WI38 (cell line): ENCODE data around the gene FSTL4.

Experiments used
- H3K4me3 ChIP-seq: 2 replicates; pipeline ENCODE4 v1.5.1; 2011; ENCODE audit warnings: low read depth, mild to moderate bottlenecking, control low read depth, low read length
- CTCF ChIP-seq: IDR thresholded peaks from 2 replicates; pipeline ENCODE4 v1.5.1; 2012; ENCODE audit warnings: low read depth, mild to moderate bottlenecking, control low read depth, low read length

The FSTL4 gene

GRCh38 chr5:133429046-133429445 lies 183.3 kb downstream of the FSTL4 start:
- TF ChIP-seq CTCF, result no peak
- H3K4me3 ChIP-seq, result no peak overlapping the region

- H3K4me3 ChIP-seq, result no peak overlapping the region
- TF ChIP-seq CTCF, result no peak
These were observed 184.2 kb downstream of the FSTL4 start for GRCh38 chr5:133428072-133428660.

GRCh38 chr5:133427121-133427777 lies 185.1 kb downstream of the FSTL4 start:
- no peak overlapping the region for H3K4me3 ChIP-seq
- TF ChIP-seq CTCF, result no peak

GRCh38 chr5:133426264-133426663 lies 186.1 kb downstream of the FSTL4 start:
- no peak for TF ChIP-seq CTCF

GRCh38 chr5:133425764-133426163 lies 186.6 kb downstream of the FSTL4 start:
- no peak for TF ChIP-seq CTCF
- no peak overlapping the region for H3K4me3 ChIP-seq

More at GRCh38 chr5:133426264-133426663, 186.1 kb downstream of the FSTL4 start:
- H3K4me3 ChIP-seq, result no peak overlapping the region

- TF ChIP-seq CTCF, result no peak
- no peak overlapping the region for H3K4me3 ChIP-seq
These were observed 187.1 kb downstream of the FSTL4 start for GRCh38 chr5:133425222-133425621.

GRCh38 chr5:133423618-133424282 lies 188.6 kb downstream of the FSTL4 start:
- H3K4me3 ChIP-seq, result no peak overlapping the region
- peak; percentile 84 for TF ChIP-seq CTCF
